ENCODE measurements around the gene SETMAR. TPM values are rescaled to one million over a fixed set of nuclear protein-coding genes. Genes with fewer than 3 reads are reported as not detected.

The SETMAR gene
- 18.3 and 25.1 TPM in 2 replicates for total RNA-seq (ENCODE audit: low replicate concordance)

DNA sequence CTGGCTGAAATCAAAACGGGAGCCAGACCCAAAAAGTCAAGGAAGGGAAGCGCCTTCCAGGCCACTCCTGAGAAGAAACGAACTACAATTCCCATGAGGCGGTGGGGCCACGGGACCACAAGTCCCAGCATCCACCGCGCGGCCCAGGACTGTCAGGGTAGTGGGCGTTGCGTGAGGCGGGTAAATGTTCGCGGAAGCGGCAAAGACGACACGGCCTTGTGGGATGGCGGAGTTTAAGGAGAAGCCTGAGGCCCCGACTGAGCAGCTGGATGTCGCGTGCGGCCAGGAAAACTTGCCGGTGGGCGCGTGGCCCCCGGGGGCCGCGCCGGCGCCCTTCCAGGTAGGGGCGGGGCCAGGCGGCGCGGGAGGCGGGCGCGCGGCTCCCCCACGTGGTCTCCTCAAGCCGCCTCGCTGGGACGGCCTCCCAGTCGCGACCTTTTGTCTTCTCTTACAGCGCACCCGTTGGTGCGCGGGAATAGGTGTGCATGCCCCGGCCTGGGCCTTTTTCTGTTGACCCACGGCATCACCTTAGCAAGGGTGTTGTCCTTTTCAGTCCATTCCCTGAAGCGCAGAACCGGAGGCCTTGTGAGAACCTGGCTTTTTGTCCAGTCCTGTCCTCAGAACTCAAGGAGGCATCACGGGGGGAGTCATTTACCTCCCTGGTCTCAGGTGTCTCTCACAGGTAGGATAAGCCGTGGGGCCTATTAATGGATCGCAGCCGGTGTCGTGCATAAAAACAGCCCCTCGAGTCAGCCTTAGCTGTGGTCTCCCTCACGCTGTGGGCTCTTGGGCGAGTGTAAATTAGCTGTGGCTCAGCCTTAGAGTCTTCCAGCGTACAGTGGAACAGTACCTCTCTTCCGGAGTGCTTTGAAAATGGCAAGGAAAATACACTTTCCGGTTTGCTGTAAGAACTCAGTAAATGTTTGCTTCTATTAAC is at the start of gene SETMAR:
SETMAR (plus strand) TSS at position 183 of the 937 bp plus-strand sequence; CDS start at position 185, 2 bp downstream.
- H3F3A ChIP-seq (ENCODE audit: low read depth) = no peaks in the 10 kb centered on the region
- H3K36me3 ChIP-seq = peaks cover 4% of the 10 kb centered on the region
- Mint-ChIP-seq H3K4me1 (peaks cover 18% of the 10 kb centered on the region), H3K4me3 (peak within 1 kb of the TSS; percentile 96), H3K36me3 (peaks cover 36% of the 10 kb centered on the region), H3K9me3 (peaks cover 18% of the 10 kb centered on the region), H3K27me3 (ENCODE audit: insufficient read depth, low read depth) (no peaks in the 10 kb centered on the region), H3K27ac (peak within 1 kb of the TSS; percentile 96)
- H3K4me3 ChIP-seq = peak within 1 kb of the TSS; percentile 82
- H2AFZ ChIP-seq (replicated peaks) = peak within 1 kb of the TSS; percentile 91
- no peaks in the 10 kb centered on the region for H3K9me3 ChIP-seq (ENCODE audit: low read depth)
- H3K27ac ChIP-seq = no peak within 1 kb of the TSS
- peak within 1 kb of the TSS; percentile 59 for H3K9ac ChIP-seq
- TF ChIP-seq EZH2phosphoT487 (IDR thresholded peaks at IDR 0.05) (no peak), EZH2 (IDR thresholded peaks at IDR 0.05) (no peak)
- TF ChIP-seq, protein P1, sequence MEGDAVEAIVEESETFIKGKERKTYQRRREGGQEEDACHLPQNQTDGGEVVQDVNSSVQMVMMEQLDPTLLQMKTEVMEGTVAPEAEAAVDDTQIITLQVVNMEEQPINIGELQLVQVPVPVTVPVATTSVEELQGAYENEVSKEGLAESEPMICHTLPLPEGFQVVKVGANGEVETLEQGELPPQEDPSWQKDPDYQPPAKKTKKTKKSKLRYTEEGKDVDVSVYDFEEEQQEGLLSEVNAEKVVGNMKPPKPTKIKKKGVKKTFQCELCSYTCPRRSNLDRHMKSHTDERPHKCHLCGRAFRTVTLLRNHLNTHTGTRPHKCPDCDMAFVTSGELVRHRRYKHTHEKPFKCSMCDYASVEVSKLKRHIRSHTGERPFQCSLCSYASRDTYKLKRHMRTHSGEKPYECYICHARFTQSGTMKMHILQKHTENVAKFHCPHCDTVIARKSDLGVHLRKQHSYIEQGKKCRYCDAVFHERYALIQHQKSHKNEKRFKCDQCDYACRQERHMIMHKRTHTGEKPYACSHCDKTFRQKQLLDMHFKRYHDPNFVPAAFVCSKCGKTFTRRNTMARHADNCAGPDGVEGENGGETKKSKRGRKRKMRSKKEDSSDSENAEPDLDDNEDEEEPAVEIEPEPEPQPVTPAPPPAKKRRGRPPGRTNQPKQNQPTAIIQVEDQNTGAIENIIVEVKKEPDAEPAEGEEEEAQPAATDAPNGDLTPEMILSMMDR (IDR thresholded peaks at IDR 0.05) = no peak
- H3K4me1 ChIP-seq = peaks cover 4% of the 10 kb centered on the region
- no peaks in the 10 kb centered on the region for H3K27me3 ChIP-seq
- peak within 1 kb of the TSS; percentile 95 for H3K4me2 ChIP-seq
- H4K20me1 ChIP-seq (ENCODE audit: low read depth) = no peaks in the 10 kb centered on the region
- DNase-seq (ENCODE audit: low spot score) = peak; percentile 93
- peaks cover 47% of the 10 kb centered on the region for H3K79me2 ChIP-seq (ENCODE audit: low read depth)

- Histone ChIP-seq H3F3A (ENCODE audit: low read depth) (no peaks in the 10 kb centered on the region), H3K4me3 (no peak overlapping the region), H3K27me3 (no peaks in the 10 kb centered on the region), H3K27ac (no peak overlapping the region), H3K79me2 (ENCODE audit: low read depth) (no peaks in the 10 kb centered on the region), H3K4me2 (no peak overlapping the region), H3K9ac (no peak overlapping the region), H3K36me3 (no peaks in the 10 kb centered on the region), H2AFZ (replicated peaks) (no peak overlapping the region), H3K4me1 (peaks cover 10% of the 10 kb centered on the region), H4K20me1 (ENCODE audit: low read depth) (no peaks in the 10 kb centered on the region), H3K9me3 (ENCODE audit: low read depth) (no peaks in the 10 kb centered on the region)
- Mint-ChIP-seq H3K36me3 (no peaks in the 10 kb centered on the region), H3K4me1 (no peaks in the 10 kb centered on the region), H3K9me3 (no peaks in the 10 kb centered on the region), H3K4me3 (no peak overlapping the region), H3K27me3 (ENCODE audit: insufficient read depth, low read depth) (peaks cover 3% of the 10 kb centered on the region), H3K27ac (no peak overlapping the region)
- TF ChIP-seq EZH2phosphoT487 (IDR thresholded peaks at IDR 0.05) = no peak
- TF ChIP-seq EZH2 (IDR thresholded peaks at IDR 0.05) = no peak
- TF ChIP-seq, protein P1 (IDR thresholded peaks at IDR 0.05) = no peak
- DNase-seq (ENCODE audit: low spot score) = no peak
Measured at GRCh38 chr3:4261406-4261805, 41.8 kb upstream of the SETMAR start.

DNA sequence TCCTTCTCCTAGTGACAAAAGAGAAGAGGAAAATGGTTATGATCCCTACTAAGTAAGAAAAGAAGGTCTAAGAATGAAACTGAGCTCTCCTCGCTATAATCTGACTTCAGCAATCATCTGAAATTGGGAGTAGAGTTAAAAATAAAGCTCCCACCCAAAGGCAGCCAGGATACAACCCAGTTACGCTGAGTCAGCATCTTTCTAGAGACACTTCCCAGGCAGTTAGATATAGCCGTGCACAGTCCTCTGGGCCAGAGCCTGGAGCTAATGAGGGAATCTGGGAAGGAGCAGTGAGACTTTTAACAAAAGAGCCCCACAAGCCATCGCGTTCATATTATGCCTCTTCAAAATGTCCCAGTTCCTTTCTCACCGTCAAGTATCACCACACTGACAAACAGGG is 39.1 kb upstream of the SETMAR start:
- Histone ChIP-seq H3K9ac (no peak overlapping the region), H2AFZ (replicated peaks) (no peak overlapping the region), H3F3A (ENCODE audit: low read depth) (no peaks in the 10 kb centered on the region), H3K9me3 (ENCODE audit: low read depth) (no peaks in the 10 kb centered on the region), H3K4me3 (no peak overlapping the region), H3K27me3 (no peaks in the 10 kb centered on the region), H4K20me1 (ENCODE audit: low read depth) (no peaks in the 10 kb centered on the region), H3K36me3 (no peaks in the 10 kb centered on the region), H3K4me2 (no peak overlapping the region), H3K27ac (no peak overlapping the region), H3K79me2 (ENCODE audit: low read depth) (no peaks in the 10 kb centered on the region), H3K4me1 (peaks cover 10% of the 10 kb centered on the region)
- no peaks in the 10 kb centered on the region for H3K36me3 Mint-ChIP-seq
- no peaks in the 10 kb centered on the region for H3K4me1 Mint-ChIP-seq
- no peaks in the 10 kb centered on the region for H3K9me3 Mint-ChIP-seq
- H3K27me3 Mint-ChIP-seq (ENCODE audit: insufficient read depth, low read depth) = peaks cover 3% of the 10 kb centered on the region
- no peak overlapping the region for H3K27ac Mint-ChIP-seq
- no peak overlapping the region for H3K4me3 Mint-ChIP-seq
- DNase-seq (ENCODE audit: low spot score) = no peak
- TF ChIP-seq EZH2 (IDR thresholded peaks at IDR 0.05) = no peak
- TF ChIP-seq, protein P1 (IDR thresholded peaks at IDR 0.05) = no peak
- no peak for TF ChIP-seq EZH2phosphoT487 (IDR thresholded peaks at IDR 0.05)
